SIG-M5 (cell line): ENCODE data around the gene TGFBR3L.
"Not testable (repeated sequence)": the region's sequence is repeated elsewhere in the genome, so short reads cannot be mapped to it uniquely, and the experiment has no call there.

ENCODE experiments used
- DNase-seq: peaks from one replicate; lab custom pipeline; 2025; lab: John Stamatoyannopoulos, UW

The TGFBR3L gene

GRCh38 chr19:7879836-7880235, 34.8 kb upstream of the TGFBR3L start:
- no peak for DNase-seq

DNA sequence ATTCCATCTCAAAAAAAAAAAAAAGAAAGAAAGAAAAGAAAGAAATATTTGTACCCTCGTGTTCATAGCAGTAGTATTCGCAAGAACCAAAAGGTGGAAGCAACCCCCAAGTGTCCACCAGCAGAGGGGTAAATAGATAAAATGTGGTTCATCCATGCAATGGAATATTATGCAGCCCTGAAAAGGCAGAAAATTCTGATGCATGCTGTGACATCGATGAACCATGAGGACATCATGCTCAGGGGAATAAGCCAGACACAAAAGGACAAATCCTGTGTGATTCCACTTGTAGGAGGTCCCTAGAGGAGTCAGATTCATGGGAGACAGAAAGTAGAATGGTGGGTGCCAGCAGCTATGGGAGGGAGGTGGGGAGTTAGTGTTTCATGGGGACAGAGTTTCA, 32.7 kb upstream of the TGFBR3L start:
- DNase-seq = no peak

GRCh38 chr19:7883105-7883504, 31.5 kb upstream of the TGFBR3L start:
- DNase-seq = no peak

DNA sequence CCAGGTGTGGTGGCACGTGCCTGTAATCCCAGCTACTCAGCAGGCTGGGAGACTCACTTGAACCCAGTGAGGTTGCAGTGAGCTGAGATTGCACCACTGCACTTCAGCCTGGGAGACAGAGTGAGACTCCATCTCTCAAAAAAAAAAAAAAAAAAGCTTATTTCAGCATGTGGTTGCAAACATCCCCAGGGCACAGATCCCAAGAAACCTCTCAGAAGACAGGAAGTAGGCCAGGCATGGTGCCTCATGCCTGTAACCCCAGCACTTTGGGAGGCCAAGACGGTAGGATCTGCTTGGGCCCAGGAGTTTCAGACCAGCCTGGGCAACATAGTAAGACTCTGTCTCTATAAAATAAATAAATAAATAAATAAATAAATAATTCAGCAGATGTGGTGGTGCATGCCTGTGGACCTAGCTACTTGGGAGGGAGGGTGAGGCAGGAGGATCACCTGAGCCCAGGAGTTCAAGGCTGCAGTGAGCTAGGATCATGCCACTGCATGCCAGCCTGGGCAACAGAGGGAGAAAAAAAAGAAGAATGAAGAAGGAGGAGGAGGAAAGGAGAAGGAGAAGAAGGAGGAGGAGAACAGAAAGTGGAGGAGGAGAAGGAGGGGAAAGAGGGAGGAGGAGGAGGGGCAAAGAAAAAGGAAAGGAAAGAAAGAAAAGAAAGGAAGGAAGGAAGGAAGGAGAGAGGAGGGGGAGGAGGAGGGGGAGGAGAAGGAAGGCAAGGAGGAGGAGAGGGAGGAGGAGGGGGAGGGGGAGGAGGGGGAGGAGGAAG, 30.6 kb upstream of the TGFBR3L start:
- DNase-seq = no peak

- DNase-seq = no peak
Measured at GRCh38 chr19:7885818-7886217, 28.8 kb upstream of the TGFBR3L start.

- no peak for DNase-seq
Measured at GRCh38 chr19:7887408-7888144, 27.1 kb upstream of the TGFBR3L start.

DNA sequence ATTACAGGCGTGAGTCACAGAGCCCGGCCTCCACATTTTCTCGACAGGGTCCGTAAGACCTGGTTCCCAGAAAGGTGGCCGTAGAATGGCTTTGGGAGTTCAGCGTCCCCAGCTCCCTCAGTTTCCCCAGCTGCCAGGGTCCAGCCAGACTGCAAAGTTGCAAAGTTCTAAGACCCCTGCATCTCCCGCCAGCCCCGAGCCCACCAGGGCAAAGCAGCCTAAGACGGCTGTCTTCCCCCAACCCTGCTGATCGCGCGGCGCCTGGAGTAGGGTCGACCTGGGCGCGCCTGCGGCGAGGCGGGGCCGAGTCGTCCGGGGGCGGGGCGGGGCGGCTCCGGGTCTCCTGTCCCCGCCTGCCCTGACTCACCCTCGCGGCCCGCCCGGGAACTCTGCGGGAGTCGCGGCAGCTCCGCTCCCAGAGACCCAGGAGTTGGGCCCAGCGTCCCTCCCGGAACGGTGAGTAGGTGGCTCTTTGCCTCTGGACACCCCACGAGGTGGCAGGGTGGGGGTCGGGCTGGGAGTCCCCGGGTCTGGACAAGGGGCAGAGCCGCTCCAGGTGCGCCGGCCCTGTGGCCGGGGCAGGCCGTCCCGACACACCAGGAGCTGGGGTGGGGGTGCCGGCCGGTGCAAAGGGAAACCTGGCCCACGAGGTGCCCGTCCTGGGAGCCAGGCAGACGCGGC, 26.3 kb upstream of the TGFBR3L start, which contains the start of gene LRRC8E:
Gene LRRC8E, plus strand, starts transcription at position 366 of the 681 bp plus-strand sequence. CDS start 7,094 bp downstream, outside the sequence.
- no peak for DNase-seq

DNA sequence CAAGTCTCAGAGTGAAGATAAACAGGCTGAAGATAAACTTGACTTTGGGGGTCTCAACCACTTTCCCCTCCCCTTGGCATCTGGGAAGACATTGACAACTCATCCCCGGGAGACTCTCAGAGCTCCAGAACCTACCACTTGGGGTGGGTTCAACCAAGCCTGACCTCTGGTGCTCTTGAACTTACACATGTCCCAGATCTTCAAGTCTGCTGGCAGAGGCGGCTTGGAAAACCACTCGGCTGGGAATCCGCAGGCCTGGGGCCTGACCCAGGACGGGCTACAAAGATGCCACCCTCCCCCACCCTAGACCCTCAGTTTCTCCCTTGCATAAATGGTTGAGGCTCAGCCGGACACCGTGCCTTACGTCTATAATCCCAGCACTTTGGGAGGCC, 25.8 kb upstream of the TGFBR3L start:
- DNase-seq = no peak

- DNase-seq = not testable (repeated sequence)
Measured at GRCh38 chr19:7893362-7894101, 21.1 kb upstream of the TGFBR3L start.

DNA sequence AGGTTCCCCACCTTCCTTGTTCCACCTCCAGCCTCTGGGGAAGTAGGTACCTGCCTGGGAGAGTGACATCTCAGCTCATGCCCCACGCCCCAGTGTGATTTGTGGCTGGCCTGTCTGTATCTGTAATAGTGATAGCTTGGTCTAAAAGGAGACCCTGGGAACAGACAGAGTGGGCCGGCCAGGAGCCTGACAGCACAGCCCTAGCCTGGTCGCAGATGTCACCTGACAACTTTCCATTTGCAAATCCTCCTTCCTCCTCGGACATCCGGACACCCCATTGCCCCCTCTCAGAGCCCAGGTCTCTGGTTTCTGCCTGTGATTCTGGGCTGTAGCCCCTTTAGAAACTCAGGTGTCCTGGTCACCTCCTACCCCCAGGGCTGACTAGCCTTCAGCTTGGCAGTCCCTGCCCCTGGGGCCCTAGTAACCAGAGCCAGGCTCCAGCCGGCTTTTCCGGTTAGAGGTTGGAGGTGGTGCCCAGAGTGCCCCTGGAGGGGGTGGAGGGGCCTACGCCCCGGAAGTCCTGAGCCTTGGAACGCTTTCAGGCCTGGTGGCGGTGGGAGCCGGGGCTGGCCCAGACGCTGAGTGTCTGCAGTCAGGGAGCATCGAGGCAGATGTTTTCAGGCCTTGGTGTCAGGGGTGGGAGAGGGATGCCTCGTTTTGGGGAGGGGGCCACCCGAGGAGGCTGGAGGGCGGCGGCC, 19.9 kb upstream of the TGFBR3L start:
- no peak for DNase-seq

- DNase-seq = no peak
Measured at GRCh38 chr19:7895565-7895964, 19.1 kb upstream of the TGFBR3L start.

DNA sequence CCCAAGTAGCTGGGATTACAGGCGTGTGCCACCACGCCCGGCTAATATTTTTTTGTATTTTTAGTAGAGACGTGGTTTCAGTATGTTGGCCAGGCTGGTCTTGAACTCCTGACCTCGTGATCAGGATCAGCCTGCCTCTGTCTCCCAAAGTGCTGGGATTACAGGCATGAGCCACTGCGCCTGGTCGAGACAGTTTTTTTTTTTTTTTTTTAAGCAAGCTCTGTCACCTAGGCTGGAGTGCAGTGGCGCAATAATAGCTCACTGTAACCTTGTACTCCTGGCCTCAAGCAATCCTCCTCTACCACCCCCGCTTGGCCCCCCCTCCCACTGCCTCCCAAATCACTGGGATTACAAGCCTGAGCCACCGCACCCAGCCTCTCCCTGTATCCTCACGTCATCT, 17.3 kb upstream of the TGFBR3L start:
- DNase-seq = no peak

GRCh38 chr19:7898967-7899366, 15.7 kb upstream of the TGFBR3L start:
- DNase-seq = no peak

GRCh38 chr19:7899751-7900378, 14.8 kb upstream of the TGFBR3L start:
- no peak for DNase-seq

DNA sequence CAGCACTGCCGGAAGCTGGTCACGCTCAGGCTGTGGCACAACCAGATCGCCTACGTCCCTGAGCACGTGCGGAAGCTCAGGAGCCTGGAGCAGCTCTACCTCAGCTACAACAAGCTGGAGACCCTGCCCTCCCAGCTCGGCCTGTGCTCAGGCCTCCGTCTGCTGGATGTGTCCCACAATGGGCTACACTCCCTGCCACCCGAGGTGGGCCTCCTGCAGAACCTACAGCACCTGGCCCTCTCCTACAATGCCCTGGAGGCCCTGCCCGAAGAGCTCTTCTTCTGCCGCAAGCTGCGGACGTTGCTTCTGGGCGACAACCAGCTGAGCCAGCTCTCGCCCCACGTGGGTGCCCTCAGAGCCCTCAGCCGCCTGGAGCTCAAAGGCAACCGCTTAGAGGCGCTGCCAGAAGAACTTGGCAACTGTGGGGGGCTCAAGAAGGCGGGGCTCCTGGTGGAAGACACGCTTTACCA, 14.2 kb upstream of the TGFBR3L start:
- DNase-seq = no peak

GRCh38 chr19:7900931-7901330, 13.7 kb upstream of the TGFBR3L start:
- no peak for DNase-seq

DNA sequence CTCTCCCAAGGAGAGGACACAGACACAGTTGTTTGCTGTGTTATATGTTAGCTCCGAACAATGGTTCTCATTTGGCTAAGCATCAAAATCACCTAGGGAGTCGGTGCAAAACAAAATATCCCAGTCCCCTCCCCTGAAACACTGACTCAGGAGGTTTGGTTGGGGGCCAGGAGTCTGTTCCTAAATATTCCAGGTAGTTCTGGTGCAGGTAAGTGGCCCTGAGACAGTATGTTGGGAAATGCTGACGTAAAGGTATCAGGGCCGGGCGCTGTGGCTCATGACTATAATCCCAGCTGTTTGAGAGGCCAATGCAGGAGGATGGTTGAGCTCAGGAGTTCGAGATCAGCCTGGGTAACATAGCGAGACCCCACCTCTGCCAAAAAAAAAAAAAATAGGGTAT, 13.3 kb upstream of the TGFBR3L start:
- DNase-seq = no peak

GRCh38 chr19:7902796-7903243, 11.8 kb upstream of the TGFBR3L start:
- DNase-seq = no peak

DNA sequence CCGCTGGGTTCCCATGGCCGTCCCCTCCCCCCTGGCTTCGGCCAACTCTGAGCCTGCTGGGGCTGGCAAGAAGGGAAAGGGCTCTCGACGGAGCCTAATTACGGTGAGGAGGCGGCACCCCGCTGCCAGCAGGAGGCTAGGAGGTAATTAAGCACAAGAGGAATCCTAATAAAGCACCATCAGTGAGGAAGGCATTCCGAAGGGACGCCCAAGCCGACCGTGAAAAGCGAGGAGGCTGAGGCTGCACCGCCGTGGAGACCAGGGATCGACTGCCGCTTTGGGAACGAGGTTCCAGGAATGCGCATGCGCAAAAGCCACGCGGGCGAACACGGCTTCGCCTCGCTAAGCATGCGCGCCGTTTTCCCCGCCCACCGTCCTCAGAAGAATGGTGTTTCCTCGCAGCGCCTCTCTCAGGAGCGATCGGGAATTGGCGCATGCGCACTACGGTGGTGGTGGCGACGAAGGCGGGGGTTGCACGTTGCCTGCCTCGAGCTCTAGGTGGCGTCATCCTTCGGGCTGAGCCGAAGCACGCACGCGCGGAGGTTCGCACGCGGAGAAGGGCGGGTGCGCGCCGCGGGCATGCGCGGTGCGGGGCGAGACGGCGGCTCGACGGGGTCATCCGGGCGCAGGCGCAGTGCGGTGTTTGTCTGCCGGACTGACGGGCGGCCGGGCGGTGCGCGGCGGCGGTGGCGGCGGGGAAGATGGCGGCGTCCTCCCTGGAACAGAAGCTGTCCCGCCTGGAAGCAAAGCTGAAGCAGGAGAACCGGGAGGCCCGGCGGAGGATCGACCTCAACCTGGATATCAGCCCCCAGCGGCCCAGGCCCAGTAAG, 11.2 kb upstream of the TGFBR3L start, which contains the start of gene MAP2K7:
Gene MAP2K7, plus strand, starts transcription at position 634 of the 830 bp plus-strand sequence. Its CDS starts 68 bp downstream, at position 702.
- DNase-seq = peak; percentile 87
